ENCODE data around the gene USP17L21.
"Not testable (repeated sequence)": the region's sequence is repeated elsewhere in the genome, so short reads cannot be mapped to it uniquely, and the experiment has no call there.

The USP17L21 gene

DNA sequence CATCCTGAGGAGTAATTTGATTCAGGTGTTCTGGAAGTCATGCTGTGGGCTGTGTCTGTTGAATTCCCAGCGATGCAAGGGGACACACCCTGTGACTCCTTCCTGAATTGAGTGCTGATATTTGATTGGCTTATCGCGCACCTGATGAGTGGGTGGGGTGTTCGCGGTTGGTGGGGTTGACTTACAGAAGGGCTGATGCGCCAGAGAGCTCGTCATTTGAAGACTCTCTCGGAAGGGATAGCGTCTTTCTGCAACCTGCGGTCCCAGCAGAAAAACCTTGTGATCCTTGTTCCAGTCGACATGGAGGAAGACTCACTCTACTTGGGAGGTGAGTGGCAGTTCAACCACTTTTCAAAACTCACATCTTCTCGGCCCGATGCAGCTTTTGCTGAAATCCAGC lies 9.6 kb upstream of the USP17L21 start, which contains the start of gene USP17L19:
USP17L19 (plus strand) TSS at position 301 of the 400 bp plus-strand sequence; CDS start at position 301, 0 bp downstream.
- H3K27ac ChIP-seq (ENCODE audit: low read depth, low read length); H3K4me1 ChIP-seq (ENCODE audit: control insufficient read depth in 1 of 2, insufficient read depth in 2 of 2, low read length in 2 of 2); H3K9me3 ChIP-seq (ENCODE audit: control insufficient read depth in 1 of 2, low read length in 2 of 2); H3K36me3 ChIP-seq (ENCODE audit: control insufficient read depth in 1 of 2, insufficient read depth in 2 of 2, low read length in 2 of 2); H3K4me3 ChIP-seq (ENCODE audit: low read depth in 1 of 2, low read length in 2 of 2); H3K9ac ChIP-seq (ENCODE audit: low read depth in 1 of 2, low read length in 2 of 2); H3K27me3 ChIP-seq (ENCODE audit: control insufficient read depth in 1 of 2, insufficient read depth in 2 of 2, low read length in 2 of 2): not testable (repeated sequence)

DNA sequence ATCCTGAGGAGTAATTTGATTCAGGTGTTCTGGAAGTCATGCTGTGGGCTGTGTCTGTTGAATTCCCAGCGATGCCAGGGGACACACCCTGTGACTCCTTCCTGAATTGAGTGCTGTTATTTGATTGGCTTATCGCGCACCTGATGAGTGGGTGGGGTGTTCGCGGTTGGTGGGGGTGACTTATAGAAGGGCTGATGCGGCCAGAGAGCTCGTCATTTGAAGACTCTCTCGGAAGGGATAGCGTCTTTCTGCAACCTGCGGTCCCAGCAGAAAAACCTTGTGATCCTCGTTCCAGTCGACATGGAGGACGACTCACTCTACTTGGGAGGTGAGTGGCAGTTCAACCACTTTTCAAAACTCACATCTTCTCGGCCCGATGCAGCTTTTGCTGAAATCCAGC lies 4.8 kb upstream of the USP17L21 start, which contains the start of gene USP17L20:
USP17L20 (plus strand) TSS at position 301 of the 400 bp plus-strand sequence; CDS start at position 301, 0 bp downstream.
- H3K27me3 ChIP-seq (ENCODE audit: control insufficient read depth in 1 of 2, insufficient read depth in 2 of 2, low read length in 2 of 2); H3K4me1 ChIP-seq (ENCODE audit: control insufficient read depth in 1 of 2, insufficient read depth in 2 of 2, low read length in 2 of 2); H3K4me3 ChIP-seq (ENCODE audit: low read depth in 1 of 2, low read length in 2 of 2); H3K27ac ChIP-seq (ENCODE audit: low read depth, low read length); H3K9me3 ChIP-seq (ENCODE audit: control insufficient read depth in 1 of 2, low read length in 2 of 2); H3K9ac ChIP-seq (ENCODE audit: low read depth in 1 of 2, low read length in 2 of 2); H3K36me3 ChIP-seq (ENCODE audit: control insufficient read depth in 1 of 2, insufficient read depth in 2 of 2, low read length in 2 of 2): not testable (repeated sequence)

DNA sequence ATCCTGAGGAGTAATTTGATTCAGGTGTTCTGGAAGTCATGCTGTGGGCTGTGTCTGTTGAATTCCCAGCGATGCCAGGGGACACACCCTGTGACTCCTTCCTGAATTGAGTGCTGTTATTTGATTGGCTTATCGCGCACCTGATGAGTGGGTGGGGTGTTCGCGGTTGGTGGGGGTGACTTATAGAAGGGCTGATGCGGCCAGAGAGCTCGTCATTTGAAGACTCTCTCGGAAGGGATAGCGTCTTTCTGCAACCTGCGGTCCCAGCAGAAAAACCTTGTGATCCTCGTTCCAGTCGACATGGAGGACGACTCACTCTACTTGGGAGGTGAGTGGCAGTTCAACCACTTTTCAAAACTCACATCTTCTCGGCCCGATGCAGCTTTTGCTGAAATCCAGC lies 4.6 kb downstream of the USP17L21 start, which contains the start of gene USP17L22:
USP17L22 (plus strand) TSS at position 301 of the 400 bp plus-strand sequence; CDS start at position 301, 0 bp downstream.
- not testable (repeated sequence) for H3K27me3 ChIP-seq (ENCODE audit: control insufficient read depth in 1 of 2, insufficient read depth in 2 of 2, low read length in 2 of 2); H3K9me3 ChIP-seq (ENCODE audit: control insufficient read depth in 1 of 2, low read length in 2 of 2); H3K36me3 ChIP-seq (ENCODE audit: control insufficient read depth in 1 of 2, insufficient read depth in 2 of 2, low read length in 2 of 2); H3K9ac ChIP-seq (ENCODE audit: low read depth in 1 of 2, low read length in 2 of 2); H3K27ac ChIP-seq (ENCODE audit: low read depth, low read length); H3K4me1 ChIP-seq (ENCODE audit: control insufficient read depth in 1 of 2, insufficient read depth in 2 of 2, low read length in 2 of 2); H3K4me3 ChIP-seq (ENCODE audit: low read depth in 1 of 2, low read length in 2 of 2)

DNA sequence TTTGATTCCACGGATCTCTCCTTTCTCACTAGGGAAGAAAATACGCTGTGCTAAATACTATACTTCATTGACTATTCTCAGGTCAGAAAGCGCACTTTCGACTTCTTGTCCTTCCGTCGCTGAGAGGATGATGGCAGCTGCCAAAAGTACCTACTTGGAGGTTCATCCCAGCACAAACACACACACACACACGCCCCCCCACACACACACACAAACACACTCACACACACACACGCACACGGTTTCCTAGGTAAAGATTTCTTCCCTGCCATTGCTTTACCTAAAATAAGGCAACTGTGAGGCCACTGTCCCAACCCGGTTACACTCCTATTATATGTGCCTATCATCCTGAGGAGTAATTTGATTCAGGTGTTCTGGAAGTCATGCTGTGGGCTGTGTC lies 9.0 kb downstream of the USP17L21 start:
- H3K27ac ChIP-seq (ENCODE audit: low read depth, low read length); H3K9me3 ChIP-seq (ENCODE audit: control insufficient read depth in 1 of 2, low read length in 2 of 2); H3K4me1 ChIP-seq (ENCODE audit: control insufficient read depth in 1 of 2, insufficient read depth in 2 of 2, low read length in 2 of 2); H3K4me3 ChIP-seq (ENCODE audit: low read depth in 1 of 2, low read length in 2 of 2); H3K27me3 ChIP-seq (ENCODE audit: control insufficient read depth in 1 of 2, insufficient read depth in 2 of 2, low read length in 2 of 2); H3K9ac ChIP-seq (ENCODE audit: low read depth in 1 of 2, low read length in 2 of 2); H3K36me3 ChIP-seq (ENCODE audit: control insufficient read depth in 1 of 2, insufficient read depth in 2 of 2, low read length in 2 of 2): not testable (repeated sequence)

Data from duodenal mucosa (tissue), 2 donors.